NB4 (cell line): ENCODE results near the gene NRL.

Experiments used
- DNase-seq: peaks from one replicate; pipeline ENCODE4 v3.0.0; 2010; ENCODE audit warnings: low read depth
- H3K4me3 ChIP-seq: one replicate; pipeline ENCODE4 v1.5.1; 2011; ENCODE audit warnings: mild to moderate bottlenecking, low read depth, low read length, moderate library complexity
- MAX ChIP-seq: IDR thresholded peaks from 2 replicates; pipeline ENCODE4 v1.6.1; 2011; ENCODE audit warnings: low read depth, low read length
- MYC ChIP-seq: IDR thresholded peaks from 2 replicates; pipeline ENCODE4 v1.6.1; 2011; ENCODE audit warnings: low read depth, low read length
- POLR2A ChIP-seq: IDR thresholded peaks from 2 replicates; pipeline ENCODE4 v1.6.1; 2011; ENCODE audit warnings: mild to moderate bottlenecking; ENCODE audit not compliant: insufficient read length; ENCODE audit errors: extremely low read depth
- TF ChIP-seq, protein P1 (sequence below): IDR thresholded peaks from one replicate; pipeline ENCODE4 v1.5.1; 2012; ENCODE audit warnings: low read depth, low read length

The NRL gene

GRCh38 chr14:24081739-24082211 lies 33.0 kb downstream of the NRL start:
- no peak for DNase-seq
- no peak overlapping the region for H3K4me3 ChIP-seq
- no peak for TF ChIP-seq MAX
- no peak for TF ChIP-seq MYC
- TF ChIP-seq, protein P1, sequence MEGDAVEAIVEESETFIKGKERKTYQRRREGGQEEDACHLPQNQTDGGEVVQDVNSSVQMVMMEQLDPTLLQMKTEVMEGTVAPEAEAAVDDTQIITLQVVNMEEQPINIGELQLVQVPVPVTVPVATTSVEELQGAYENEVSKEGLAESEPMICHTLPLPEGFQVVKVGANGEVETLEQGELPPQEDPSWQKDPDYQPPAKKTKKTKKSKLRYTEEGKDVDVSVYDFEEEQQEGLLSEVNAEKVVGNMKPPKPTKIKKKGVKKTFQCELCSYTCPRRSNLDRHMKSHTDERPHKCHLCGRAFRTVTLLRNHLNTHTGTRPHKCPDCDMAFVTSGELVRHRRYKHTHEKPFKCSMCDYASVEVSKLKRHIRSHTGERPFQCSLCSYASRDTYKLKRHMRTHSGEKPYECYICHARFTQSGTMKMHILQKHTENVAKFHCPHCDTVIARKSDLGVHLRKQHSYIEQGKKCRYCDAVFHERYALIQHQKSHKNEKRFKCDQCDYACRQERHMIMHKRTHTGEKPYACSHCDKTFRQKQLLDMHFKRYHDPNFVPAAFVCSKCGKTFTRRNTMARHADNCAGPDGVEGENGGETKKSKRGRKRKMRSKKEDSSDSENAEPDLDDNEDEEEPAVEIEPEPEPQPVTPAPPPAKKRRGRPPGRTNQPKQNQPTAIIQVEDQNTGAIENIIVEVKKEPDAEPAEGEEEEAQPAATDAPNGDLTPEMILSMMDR = no peak
- TF ChIP-seq POLR2A = no peak

- peak; percentile 51 for DNase-seq
- TF ChIP-seq, protein P1 = no peak
- TF ChIP-seq MYC = no peak
- TF ChIP-seq POLR2A = no peak
- TF ChIP-seq MAX = no peak
- H3K4me3 ChIP-seq = peak overlapping the region; percentile 28
These were observed 33.6 kb downstream of the NRL start for GRCh38 chr14:24080888-24081738.

DNA sequence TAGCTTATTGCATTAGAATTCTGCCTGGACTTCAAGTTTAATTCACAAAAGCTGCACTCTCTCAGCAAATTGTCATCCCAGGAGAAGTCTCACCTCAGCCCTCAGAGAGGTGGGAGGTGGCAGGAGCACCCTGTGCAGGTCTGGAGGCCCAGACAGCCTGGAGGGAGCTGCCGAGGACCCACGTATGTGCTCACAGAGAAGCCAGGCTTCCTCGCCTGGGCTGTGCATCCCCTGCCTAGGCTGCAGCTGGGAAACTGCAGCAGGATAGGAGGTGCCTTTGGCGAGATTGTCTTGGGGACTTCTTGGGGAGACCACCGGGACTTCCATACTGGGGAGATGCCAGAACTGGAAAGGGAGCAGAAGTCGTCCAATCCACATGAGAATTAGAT lies 34.6 kb downstream of the NRL start:
- no peak overlapping the region for H3K4me3 ChIP-seq
- no peak for TF ChIP-seq MYC
- no peak for TF ChIP-seq MAX
- TF ChIP-seq POLR2A = no peak
- TF ChIP-seq, protein P1 = no peak
- DNase-seq = no peak

- H3K4me3 ChIP-seq = no peak overlapping the region
- TF ChIP-seq, protein P1 = no peak
- no peak; the same call in 1 of the 2 replicates for TF ChIP-seq MYC
- TF ChIP-seq POLR2A = no peak
- TF ChIP-seq MAX = no peak
- peak; percentile 75 for DNase-seq
These were observed 35.1 kb downstream of the NRL start for GRCh38 chr14:24079491-24080141.

GRCh38 chr14:24078146-24078545 lies 36.6 kb downstream of the NRL start:
- DNase-seq = no peak
- TF ChIP-seq MAX (no peak), MYC (no peak), POLR2A (no peak)
- TF ChIP-seq, protein P1 = no peak
- H3K4me3 ChIP-seq = no peak overlapping the region
